GM12873 (cell line): ENCODE data around the gene RHAG.

Experiments used
- CTCF ChIP-seq: IDR thresholded peaks from 2 replicates; pipeline ENCODE4 v1.5.1; 2012; ENCODE audit warnings: low read depth, mild to moderate bottlenecking, moderate library complexity, low read length, control low read depth; ENCODE audit not compliant: insufficient read depth; ENCODE audit errors: missing control alignments

The RHAG gene

DNA sequence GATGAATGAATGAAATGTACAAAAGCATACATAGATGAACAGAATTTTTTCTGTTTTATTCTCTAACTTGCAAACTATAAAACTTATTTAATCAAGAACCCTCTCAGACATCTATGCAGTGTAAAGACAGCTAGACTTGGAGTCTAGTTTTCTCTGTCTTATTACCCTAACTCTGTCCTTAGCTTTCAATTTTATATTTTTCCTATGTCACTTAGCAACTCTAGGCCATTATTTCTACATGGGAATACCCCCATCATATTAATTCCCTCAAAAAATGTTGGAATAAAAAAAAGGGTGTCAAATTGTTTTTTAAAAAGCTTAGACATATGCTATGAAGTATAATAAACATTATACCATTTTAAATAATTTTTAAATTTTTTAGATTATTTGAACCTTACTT, 1.2 kb downstream of the RHAG start:
- TF ChIP-seq CTCF, result no peak

DNA sequence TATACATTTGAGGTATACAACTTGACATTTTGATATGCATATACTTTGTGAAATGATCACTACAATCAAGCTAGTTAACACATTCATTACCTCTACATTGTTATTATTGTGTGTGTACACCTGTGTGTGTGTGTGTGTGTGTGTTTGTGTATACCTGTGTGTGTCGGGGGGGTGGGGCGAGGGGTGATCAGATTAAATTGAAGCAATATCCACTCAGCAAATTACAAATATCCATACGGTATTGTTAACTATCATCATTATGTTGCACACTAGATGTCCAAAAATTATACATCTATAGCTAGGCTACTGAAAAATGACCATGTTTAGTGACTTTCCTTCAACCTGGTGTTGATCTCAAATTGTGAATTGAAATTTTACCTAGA, 1.8 kb downstream of the RHAG start:
- no peak for TF ChIP-seq CTCF

- no peak for TF ChIP-seq CTCF
Measured at GRCh38 chr6:49634092-49634835, 2.4 kb downstream of the RHAG start.

GRCh38 chr6:49633541-49633940, 3.1 kb downstream of the RHAG start:
- no peak for TF ChIP-seq CTCF

GRCh38 chr6:49632727-49633126, 3.9 kb downstream of the RHAG start:
- no peak for TF ChIP-seq CTCF

GRCh38 chr6:49626811-49627210, 9.8 kb downstream of the RHAG start:
- no peak for TF ChIP-seq CTCF

GRCh38 chr6:49618257-49618656, 18.4 kb downstream of the RHAG start:
- TF ChIP-seq CTCF, result no peak
